OCI-LY1 (cell line): ENCODE results near the gene TMEM62.

Experiments
- EZH2 ChIP-seq: fragments of 200-600 bp; sonication (generic), shearing (Covaris generic); IDR thresholded peaks from 2 replicates; pipeline ENCODE4 v1.8.0; 2017; ENCODE audit warnings: borderline replicate concordance, mixed run types, mild to moderate bottlenecking, antibody characterized with exemption, low read length, moderate library complexity, mixed read lengths
- TF ChIP-seq, protein P1 (sequence below): fragments of 200-600 bp; sonication (generic), shearing (Covaris generic); IDR thresholded peaks from 2 replicates; pipeline ENCODE4 v1.5.1; 2017; ENCODE audit warnings: mild to moderate bottlenecking, antibody characterized with exemption, low read length, moderate library complexity, mixed read lengths

DNA sequence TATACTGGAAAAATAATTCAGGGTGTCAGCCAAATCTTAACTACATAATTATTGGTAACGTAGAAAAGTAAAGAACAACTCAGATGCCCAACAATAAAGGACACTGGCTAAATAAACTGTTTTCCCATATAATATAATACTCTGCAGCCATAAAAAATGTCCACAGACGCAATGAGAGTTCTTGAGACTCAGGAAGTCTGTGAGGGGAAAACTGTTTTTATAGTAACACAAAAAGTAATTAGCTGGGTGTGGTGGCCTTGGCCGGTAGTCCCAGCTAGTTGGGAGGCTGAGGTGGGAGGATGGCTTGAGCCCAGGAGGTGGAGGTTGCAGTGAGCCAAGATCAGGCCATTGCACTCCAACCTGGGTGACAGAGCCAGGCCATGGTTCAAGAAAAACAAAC is 22.0 kb upstream of the TMEM62 start:
- no peak for TF ChIP-seq EZH2
- TF ChIP-seq, protein P1, sequence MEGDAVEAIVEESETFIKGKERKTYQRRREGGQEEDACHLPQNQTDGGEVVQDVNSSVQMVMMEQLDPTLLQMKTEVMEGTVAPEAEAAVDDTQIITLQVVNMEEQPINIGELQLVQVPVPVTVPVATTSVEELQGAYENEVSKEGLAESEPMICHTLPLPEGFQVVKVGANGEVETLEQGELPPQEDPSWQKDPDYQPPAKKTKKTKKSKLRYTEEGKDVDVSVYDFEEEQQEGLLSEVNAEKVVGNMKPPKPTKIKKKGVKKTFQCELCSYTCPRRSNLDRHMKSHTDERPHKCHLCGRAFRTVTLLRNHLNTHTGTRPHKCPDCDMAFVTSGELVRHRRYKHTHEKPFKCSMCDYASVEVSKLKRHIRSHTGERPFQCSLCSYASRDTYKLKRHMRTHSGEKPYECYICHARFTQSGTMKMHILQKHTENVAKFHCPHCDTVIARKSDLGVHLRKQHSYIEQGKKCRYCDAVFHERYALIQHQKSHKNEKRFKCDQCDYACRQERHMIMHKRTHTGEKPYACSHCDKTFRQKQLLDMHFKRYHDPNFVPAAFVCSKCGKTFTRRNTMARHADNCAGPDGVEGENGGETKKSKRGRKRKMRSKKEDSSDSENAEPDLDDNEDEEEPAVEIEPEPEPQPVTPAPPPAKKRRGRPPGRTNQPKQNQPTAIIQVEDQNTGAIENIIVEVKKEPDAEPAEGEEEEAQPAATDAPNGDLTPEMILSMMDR: no peak
